LHCN-M2 (cell line): ENCODE data around the gene STX4. TPM values are rescaled to one million over a fixed set of nuclear protein-coding genes. Genes with fewer than 3 reads are reported as not detected.

Experiments used
- DNase-seq: peaks from one replicate; pipeline ENCODE4 v3.0.0-alpha.2; 2012; ENCODE audit warnings: low read depth
- total RNA-seq: library from RNA; depleted of rRNA; stranded (reverse); fragments of >200 nt; gene quantifications from 2 replicates; pipeline ENCODE4 v1.2.3, GENCODE V29; 2014

STX4 gene
- total RNA-seq, 1 experiment from 2014 or later: 52.9 TPM

GRCh38 chr16:31064882-31065461 lies 31.6 kb downstream of the STX4 start:
- DNase-seq: peak; percentile 100

- DNase-seq: no peak
Measured at GRCh38 chr16:31067342-31067741, 34.0 kb downstream of the STX4 start.

GRCh38 chr16:31071861-31072260 lies 38.5 kb downstream of the STX4 start:
- DNase-seq: peak; percentile 100

- DNase-seq: peak; percentile 68
Measured at GRCh38 chr16:31072540-31073141, 39.3 kb downstream of the STX4 start.

- peak; percentile 89 for DNase-seq
Measured at GRCh38 chr16:31073142-31073969, 40.0 kb downstream of the STX4 start.

- DNase-seq: peak; percentile 99
Measured at GRCh38 chr16:31073970-31074813, 40.8 kb downstream of the STX4 start, which contains the start of the genes ZNF646 and ZNF668. Gene ZNF646 (plus strand): TSS chr16:31074422. CDS start chr16:31076325, 1,903 bp downstream. Gene ZNF668 (minus strand): TSS chr16:31074240. CDS start chr16:31064459, 9,781 bp downstream.

GRCh38 chr16:31074814-31075183 lies 41.4 kb downstream of the STX4 start:
- no peak for DNase-seq

GRCh38 chr16:31076319-31076718 lies 43.0 kb downstream of the STX4 start:
- DNase-seq: no peak

GRCh38 chr16:31077024-31077423 lies 43.7 kb downstream of the STX4 start:
- DNase-seq: no peak

GRCh38 chr16:31077592-31078396 lies 44.4 kb downstream of the STX4 start:
- no peak for DNase-seq

GRCh38 chr16:31078597-31079341 lies 45.4 kb downstream of the STX4 start:
- no peak for DNase-seq

GRCh38 chr16:31079342-31079944 lies 46.1 kb downstream of the STX4 start:
- DNase-seq: no peak

- DNase-seq: no peak
Measured at GRCh38 chr16:31080035-31080629, 46.8 kb downstream of the STX4 start.

GRCh38 chr16:31080756-31081419 lies 47.5 kb downstream of the STX4 start:
- no peak for DNase-seq

- no peak for DNase-seq
Measured at GRCh38 chr16:31081428-31082351, 48.3 kb downstream of the STX4 start.

GRCh38 chr16:31082368-31083045 lies 49.1 kb downstream of the STX4 start:
- DNase-seq: no peak

- DNase-seq: no peak
Measured at GRCh38 chr16:31083081-31083480, 49.7 kb downstream of the STX4 start.
